OCI-LY7 (cell line): ENCODE measurements around the gene CEACAM18.

Source experiments
- CTCF ChIP-seq: fragments of 200-600 bp; sonication (generic); conservative IDR thresholded peaks from 2 replicates; pipeline ENCODE4 v1.5.1; 2014; ENCODE audit warnings: mild to moderate bottlenecking, antibody characterized with exemption, low read length, moderate library complexity, mixed read lengths
- EZH2phosphoT487 ChIP-seq: fragments of 200-600 bp; sonication (generic); IDR thresholded peaks from 2 replicates; pipeline ENCODE4 v1.6.1; 2018; ENCODE audit warnings: low read depth, borderline replicate concordance, mild to moderate bottlenecking, mixed run types, antibody characterized with exemption, low read length, moderate library complexity, mixed read lengths

DNA sequence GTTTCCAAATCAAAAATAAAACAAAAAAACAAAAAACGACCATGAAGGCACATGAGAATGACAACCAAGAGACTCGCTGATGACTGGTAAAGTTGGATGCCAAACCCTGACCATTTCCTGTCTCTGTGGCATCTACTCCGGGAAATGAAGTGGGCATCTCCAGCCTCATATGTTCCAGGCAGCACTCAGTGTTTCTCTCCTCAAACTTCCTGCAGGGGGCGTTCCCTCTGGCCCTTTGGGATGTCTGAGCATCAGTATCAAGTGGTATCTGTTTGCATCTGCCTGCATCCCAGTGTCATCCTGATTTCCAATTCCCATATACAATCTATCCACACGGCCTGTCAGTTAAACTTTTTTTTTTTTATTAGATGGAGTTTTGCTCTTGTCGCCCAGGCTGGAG, 33.0 kb downstream of the CEACAM18 start:
- TF ChIP-seq CTCF (peak; percentile 69), EZH2phosphoT487 (no peak)
